H1 (cell line): ENCODE results near the gene POLL. TPM values are rescaled to one million over a fixed set of nuclear protein-coding genes. Genes with fewer than 3 reads are reported as not detected.
A peak's percentile ranks its signal among the peaks of the same experiment; 100 is the strongest.

Experiments used
- CTCF ChIA-PET: fragments of 300-600 bp; sonication (Branson Sonifier 250); formaldehyde crosslinking; loops from one replicate; lab custom pipeline; 2021; ENCODE audit not compliant: partially characterized antibody; lab: Charles Lee
- POLR2A ChIA-PET: fragments of 300-600 bp; sonication (Branson Sonifier 250); formaldehyde crosslinking; loops from one replicate; lab custom pipeline; 2021; ENCODE audit warnings: inconsistent platforms; ENCODE audit not compliant: partially characterized antibody; lab: Charles Lee
- DNase-seq, 2 experiments: peaks; one replicate each; pipeline versions ENCODE4 v3.0.0 to v3.0.0-alpha.2; 2010 to 2022; ENCODE audit warnings: low spot score in 2 of 2, low read depth in 1 of 2, mixed read lengths in 1 of 2
- FAIRE-seq: peaks from 2 replicates; lab custom pipeline; 2011; peaks lifted over from hg19 to GRCh38; lab: Jason Lieb, UNC
- H2AFZ ChIP-seq: 2 replicates; pipeline ENCODE4 v1.8.1; 2012; ENCODE audit warnings: low read length, inconsistent platforms
- H2AK5ac ChIP-seq: 2 replicates; pipeline ENCODE4 v1.6.1; 2013; ENCODE audit warnings: low read depth, low read length
- H2BK120ac ChIP-seq: replicated peaks from 2 replicates; pipeline ENCODE3; 2013; ENCODE audit warnings: low read depth, low read length, inconsistent platforms
- H2BK12ac ChIP-seq: 2 replicates; pipeline ENCODE4 v1.6.1; 2013; ENCODE audit warnings: low read depth, low read length
- H2BK15ac ChIP-seq: 2 replicates; pipeline ENCODE4 v1.6.1; 2013; ENCODE audit warnings: low read length
- H2BK20ac ChIP-seq: 2 replicates; pipeline ENCODE4 v1.6.1; 2013; ENCODE audit warnings: low read length
- H2BK5ac ChIP-seq: 2 replicates; pipeline ENCODE4 v1.6.1; 2013; ENCODE audit warnings: low read depth, low read length
- H3K14ac ChIP-seq: 2 replicates; pipeline ENCODE4 v1.6.1; 2013; ENCODE audit warnings: inconsistent platforms; ENCODE audit not compliant: insufficient read length
- H3K18ac ChIP-seq: 2 replicates; pipeline ENCODE4 v1.6.1; 2013; ENCODE audit warnings: low read length; ENCODE audit errors: extremely low read depth
- H3K23ac ChIP-seq: 2 replicates; pipeline ENCODE4 v1.6.1; 2013; ENCODE audit warnings: inconsistent platforms; ENCODE audit not compliant: insufficient read length
- H3K23me2 ChIP-seq: 2 replicates; pipeline ENCODE4 v1.6.1; 2013; ENCODE audit warnings: low read depth, low read length
- H3K27ac ChIP-seq: 2 replicates; pipeline ENCODE4 v1.6.1; 2011; ENCODE audit warnings: low read depth, low read length, inconsistent platforms
- H3K27me3 ChIP-seq, 4 experiments: replicated peaks in 1 of 4; 1 replicate in 1 of 4; 2 replicates in 3 of 4; pipeline versions ENCODE4 v1.6.1 to v1.8.1; 2011 to 2013; ENCODE audit warnings: low read length in 3 of 4, mild to moderate bottlenecking in 3 of 4, inconsistent platforms in 2 of 4, mixed read lengths in 2 of 4, moderate library complexity in 1 of 4; ENCODE audit not compliant: control insufficient read depth in 3 of 4, insufficient read depth in 3 of 4; ENCODE audit errors: extremely low read depth in 1 of 4
- H3K36me3 ChIP-seq, 4 experiments: 2 replicates each; pipeline versions ENCODE4 v1.6.1 to v1.8.1; 2011 to 2013; ENCODE audit warnings: mild to moderate bottlenecking in 4 of 4, low read length in 3 of 4, moderate library complexity in 2 of 4, control low read depth in 1 of 4, inconsistent platforms in 1 of 4; ENCODE audit not compliant: insufficient read depth in 4 of 4, control insufficient read depth in 2 of 4
- H3K4ac ChIP-seq: replicated peaks from 2 replicates; pipeline ENCODE3; 2013; ENCODE audit warnings: low read length, low read depth, mixed read lengths, inconsistent platforms; ENCODE audit not compliant: insufficient read length
- H3K4me1 ChIP-seq, 4 experiments: replicated peaks in 1 of 4; 1 replicate in 1 of 4; 2 replicates in 3 of 4; pipeline versions ENCODE4 v1.6.1 to v1.8.1; 2011 to 2013; ENCODE audit warnings: low read length in 3 of 4, inconsistent platforms in 2 of 4, mixed read lengths in 1 of 4; ENCODE audit not compliant: insufficient read depth in 4 of 4, control insufficient read depth in 3 of 4
- H3K4me2 ChIP-seq, 2 experiments: 2 replicates each; pipeline versions ENCODE4 v1.6.1 to v1.8.1; 2011 to 2013; ENCODE audit warnings: low read depth in 2 of 2, low read length in 2 of 2, control low read depth in 1 of 2, inconsistent platforms in 1 of 2, mild to moderate bottlenecking in 1 of 2; ENCODE audit not compliant: insufficient read depth in 1 of 2
- H3K4me3 ChIP-seq, 4 experiments: fragments of 200-600, 300-600 bp in 1 of 4; sonication (generic), shearing (Covaris generic), sonication (Bioruptor Twin) in 1 of 4; 2 replicates each; pipeline versions ENCODE4 v1.5.1 to v1.8.1; 2011 to 2016; ENCODE audit warnings: low read length in 4 of 4, low read depth in 3 of 4, control low read depth in 2 of 4, inconsistent platforms in 2 of 4, mild to moderate bottlenecking in 2 of 4, mixed read lengths in 1 of 4, moderate library complexity in 1 of 4; ENCODE audit not compliant: insufficient read depth in 2 of 4; ENCODE audit errors: extremely low read depth in 1 of 4
- H3K56ac ChIP-seq: replicated peaks from 2 replicates; pipeline ENCODE3; 2013; ENCODE audit warnings: low read depth, mild to moderate bottlenecking, mixed read lengths, low read length, inconsistent platforms; ENCODE audit not compliant: insufficient read length
- H3K79me1 ChIP-seq: 2 replicates; pipeline ENCODE4 v1.6.1; 2013; ENCODE audit warnings: low read depth, low read length, control low read depth
- H3K79me2 ChIP-seq, 2 experiments: 2 replicates each; pipeline versions ENCODE4 v1.6.1 to v1.8.1; 2012 to 2013; ENCODE audit warnings: low read length in 2 of 2, mild to moderate bottlenecking in 2 of 2, inconsistent platforms in 1 of 2; ENCODE audit not compliant: insufficient read depth in 2 of 2, control insufficient read depth in 1 of 2
- H3K9ac ChIP-seq, 4 experiments: replicated peaks in 1 of 4; 1 replicate in 1 of 4; 2 replicates in 3 of 4; pipeline versions ENCODE4 v1.6.1 to v1.8.1; 2011 to 2013; ENCODE audit warnings: low read depth in 3 of 4, low read length in 3 of 4, control low read depth in 2 of 4, mild to moderate bottlenecking in 2 of 4, moderate library complexity in 2 of 4, inconsistent platforms in 1 of 4; ENCODE audit errors: extremely low read depth in 1 of 4
- H3K9me3 ChIP-seq, 2 experiments: 2 replicates each; pipeline versions ENCODE4 v1.6.1 to v1.8.1; 2012 to 2013; ENCODE audit warnings: mild to moderate bottlenecking in 2 of 2, moderate library complexity in 2 of 2, control low read depth in 1 of 2, inconsistent platforms in 1 of 2, low read depth in 1 of 2, low read length in 1 of 2, mixed read lengths in 1 of 2; ENCODE audit not compliant: insufficient read depth in 2 of 2
- H4K20me1 ChIP-seq, 2 experiments: replicated peaks in 1 of 2; 2 replicates each; pipeline versions ENCODE3 to v1.8.1; 2011 to 2013; ENCODE audit warnings: inconsistent platforms in 2 of 2, low read length in 2 of 2, mild to moderate bottlenecking in 1 of 2; ENCODE audit not compliant: insufficient read depth in 2 of 2, control insufficient read depth in 1 of 2
- H4K5ac ChIP-seq: 2 replicates; pipeline ENCODE4 v1.6.1; 2013; ENCODE audit warnings: low read length, low read depth, mixed read lengths, inconsistent platforms; ENCODE audit not compliant: insufficient read length
- H4K8ac ChIP-seq: 2 replicates; pipeline ENCODE4 v1.8.0; 2013; ENCODE audit warnings: mild to moderate bottlenecking, moderate library complexity, low read length, inconsistent platforms; ENCODE audit not compliant: insufficient read depth; ENCODE audit errors: extremely low read depth
- H4K91ac ChIP-seq: replicated peaks from 2 replicates; pipeline ENCODE3; 2013; ENCODE audit warnings: low read length, mixed read lengths, inconsistent platforms; ENCODE audit not compliant: insufficient read length
- EZH2 ChIP-seq: fragments of 200-600 bp; sonication (generic); IDR thresholded peaks from 2 replicates; pipeline ENCODE4 v1.7.1; 2012; ENCODE audit warnings: low read depth, mild to moderate bottlenecking, moderate library complexity, low read length, inconsistent platforms; ENCODE audit not compliant: severe bottlenecking
- WGBS, 2 experiments: shearing (Covaris generic) in 1 of 2; methylation state at CpG; one replicate each; pipeline versions ENCODE4 v1.1.6 to v1.1.7; 2013 to 2015; ENCODE audit warnings: low lambda C conversion rate in 2 of 2, mixed read lengths in 2 of 2, inconsistent platforms in 1 of 2, low coverage in 1 of 2, missing lambda C conversion rate in 1 of 2; ENCODE audit not compliant: insufficient replicate concordance in 2 of 2, insufficient coverage in 1 of 2, insufficient read length in 1 of 2; ENCODE audit errors: extremely low coverage in 1 of 2, missing lambda C conversion rate in 1 of 2; 5-methylcytosine and 5-hydroxymethylcytosine counted together
- polyA plus RNA-seq, 7 experiments: library from polyadenylated mRNA; depleted of rRNA in 3 of 7; stranded (reverse) in 5 of 7; unstranded in 2 of 7; fragments of >200 nt in 5 of 7; fragments of 200-250 nt in 2 of 7; gene quantifications; 1 replicate in 5 of 7; 2 replicates in 1 of 7; 4 replicates in 1 of 7; pipeline versions ENCODE4 v1.2.1 to v1.2.3, GENCODE V29; 2011 to 2013; ENCODE audit warnings: missing spikeins in 2 of 7, mixed read lengths in 2 of 7
- total RNA-seq: library from RNA; stranded (reverse); fragmentation: NEBNext Ultra II Directional; extraction: Animal tissue kit (Norgen Biotek cat#: 25700); gene quantifications from 2 replicates; pipeline ENCODE4 v1.2.1, GENCODE V29; 2021
- TF ChIP-seq, protein P1 (sequence below): IDR thresholded peaks from 2 replicates; pipeline ENCODE4 v1.6.1; 2012; ENCODE audit warnings: inconsistent platforms

POLL gene
- total and polyA plus RNA-seq, 2 of the 8 experiments (the other 6 are each of a cell fraction or from before 2014, with no cell fraction given): 26.1 to 45.9 TPM

DNA sequence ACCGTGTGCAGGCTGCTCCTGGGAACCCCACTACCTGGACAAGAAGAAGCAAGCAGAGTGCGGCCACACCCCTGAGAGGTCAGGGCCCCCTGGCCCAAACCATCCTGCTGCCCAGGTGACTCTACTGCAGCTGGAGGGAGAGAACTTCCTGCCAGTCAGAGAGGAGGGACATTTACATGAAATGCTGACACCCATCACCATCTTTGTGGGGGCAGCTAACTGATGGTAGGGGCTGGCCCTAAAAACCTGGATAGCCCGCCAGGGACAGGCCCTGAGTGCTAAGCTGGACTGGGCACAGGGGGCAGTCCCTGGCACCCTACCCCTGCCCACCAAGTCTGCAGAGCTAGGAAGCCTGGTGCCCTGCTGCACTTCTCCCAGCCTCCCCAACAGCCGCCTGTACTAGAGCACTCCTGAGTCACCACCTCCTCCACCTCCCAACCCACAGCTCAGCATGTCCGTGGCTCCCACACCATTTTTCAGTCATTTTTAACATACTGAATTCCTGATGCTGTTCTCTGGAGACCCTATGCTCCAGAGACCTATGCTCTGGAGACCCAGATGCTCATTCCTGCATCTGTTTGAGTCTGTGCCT lies 27.6 kb upstream of the POLL start:
- Histone ChIP-seq H4K8ac (no peak overlapping the region), H3K79me2 (no peaks in the 10 kb centered on the region), H4K91ac (peak overlapping the region; percentile 41), H3K14ac (no peak overlapping the region), H3K27me3 (no peaks in the 10 kb centered on the region), H3K9ac (no peak overlapping the region), H3K79me1 (no peaks in the 10 kb centered on the region; the same call in 1 of the 2 replicates), H3K23ac (no peak overlapping the region), H3K4me2 (peak overlapping the region; percentile 31 to 45; a peak in 2 of 4 replicates), H3K4me1 (peaks cover 5 to 17% (median 13%) of the 10 kb centered on the region in 4 experiments), H2AK5ac (peak overlapping the region; percentile 82; the same call in 1 of the 2 replicates), H3K18ac (no peak overlapping the region; the same call in 1 of the 2 replicates), H2AFZ (no peak overlapping the region), H2BK20ac (no peak overlapping the region), H3K27ac (no peak overlapping the region), H3K56ac (no peak overlapping the region), H2BK5ac (0 out of 2 replicates have a peak overlapping the region, but pooled peaks have one; percentile 24), H3K36me3 (peaks cover 0 to 8% (median 1%) of the 10 kb centered on the region in 4 experiments; a peak in 3 of 8 replicates), H4K20me1 (peaks cover 0 to 1% of the 10 kb centered on the region in 2 experiments), H2BK15ac (peak overlapping the region; percentile 83; the same call in 1 of the 2 replicates), H4K5ac (peak overlapping the region; percentile 51), H2BK120ac (no peak overlapping the region), H3K4ac (no peak overlapping the region), H3K23me2 (no peaks in the 10 kb centered on the region), H3K4me3 (no peak overlapping the region), H2BK12ac (peak overlapping the region; percentile 92; the same call in 1 of the 2 replicates), H3K9me3 (no peaks in the 10 kb centered on the region)
- 78% methylated on average over 5 of the region's 5 CpGs; no CpG with 5 or more reads in 1 of the 2 experiments for WGBS, 2 experiments
- ChIA-PET POLR2A (interaction anchor here (0.5 to 2.2 kb wide), 4 partner anchors 28 to 203 kb away, joined by 3 to 10 read pairs (median 4); partner anchors contain the start of gene OGA), CTCF (interaction anchor here (0.8 to 10.9 kb wide), 15 partner anchors 12 to 401 kb away, joined by 3 to 131 read pairs (median 4); partner anchors contain the start of gene NPM3)
- FAIRE-seq (no peak), DNase-seq (no peak)
- no peak for TF ChIP-seq EZH2
- TF ChIP-seq, protein P1, sequence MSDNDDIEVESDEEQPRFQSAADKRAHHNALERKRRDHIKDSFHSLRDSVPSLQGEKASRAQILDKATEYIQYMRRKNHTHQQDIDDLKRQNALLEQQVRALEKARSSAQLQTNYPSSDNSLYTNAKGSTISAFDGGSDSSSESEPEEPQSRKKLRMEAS: no peak
